NCI-H2196 (cell line): Measurements from ENCODE around the gene RASGEF1B.
A peak's percentile ranks its signal among the peaks of the same experiment; 100 is the strongest.

Experiments used
- DNase-seq: peaks from one replicate; lab custom pipeline; 2025; ENCODE audit not compliant: unreplicated experiment; lab: John Stamatoyannopoulos, UW

Gene RASGEF1B

DNA sequence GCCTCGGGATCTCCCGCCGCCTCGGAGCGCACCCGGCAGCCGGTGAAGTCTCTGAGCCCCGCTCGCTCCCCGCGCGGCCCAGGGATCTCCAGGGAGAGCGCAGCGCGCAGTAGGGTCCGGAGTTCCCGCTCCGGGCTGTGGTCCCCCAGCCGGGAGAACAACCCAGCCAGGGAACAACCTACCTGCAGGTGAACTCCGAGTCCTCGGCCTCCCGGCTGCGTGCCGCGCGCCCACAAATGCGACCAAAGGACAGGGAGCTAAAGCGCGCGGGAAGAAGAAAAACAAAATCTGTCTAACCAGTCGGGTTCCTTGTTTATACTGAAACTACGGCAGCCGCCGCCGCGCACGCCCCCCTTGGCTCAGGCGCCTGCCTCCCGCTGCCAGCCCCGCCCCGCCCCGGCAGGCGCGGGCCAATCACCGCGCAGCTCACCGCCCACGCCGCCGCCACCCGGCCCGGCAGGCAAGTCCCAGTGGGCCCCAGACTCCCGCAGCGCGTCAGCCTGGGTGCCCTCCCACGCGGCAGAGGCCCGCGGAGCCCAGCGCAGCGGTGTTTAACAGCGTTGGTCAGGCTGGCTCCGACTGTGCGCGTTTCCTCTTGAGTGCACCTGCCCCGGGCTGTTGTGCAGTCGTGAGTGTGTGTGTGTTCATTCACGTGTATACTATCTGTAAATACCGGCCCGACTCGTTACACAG lies at the start of gene RASGEF1B:
RASGEF1B (minus strand) TSS at position 320 of the 693 bp plus-strand sequence. CDS start 12,399 bp downstream, outside the sequence.
- peak; percentile 69 for DNase-seq

GRCh38 chr4:81519856-81520255 lies 48.1 kb upstream of the RASGEF1B start:
- no peak for DNase-seq

- DNase-seq, result no peak
These were observed 47.7 kb upstream of the RASGEF1B start for GRCh38 chr4:81519427-81519773.

DNA sequence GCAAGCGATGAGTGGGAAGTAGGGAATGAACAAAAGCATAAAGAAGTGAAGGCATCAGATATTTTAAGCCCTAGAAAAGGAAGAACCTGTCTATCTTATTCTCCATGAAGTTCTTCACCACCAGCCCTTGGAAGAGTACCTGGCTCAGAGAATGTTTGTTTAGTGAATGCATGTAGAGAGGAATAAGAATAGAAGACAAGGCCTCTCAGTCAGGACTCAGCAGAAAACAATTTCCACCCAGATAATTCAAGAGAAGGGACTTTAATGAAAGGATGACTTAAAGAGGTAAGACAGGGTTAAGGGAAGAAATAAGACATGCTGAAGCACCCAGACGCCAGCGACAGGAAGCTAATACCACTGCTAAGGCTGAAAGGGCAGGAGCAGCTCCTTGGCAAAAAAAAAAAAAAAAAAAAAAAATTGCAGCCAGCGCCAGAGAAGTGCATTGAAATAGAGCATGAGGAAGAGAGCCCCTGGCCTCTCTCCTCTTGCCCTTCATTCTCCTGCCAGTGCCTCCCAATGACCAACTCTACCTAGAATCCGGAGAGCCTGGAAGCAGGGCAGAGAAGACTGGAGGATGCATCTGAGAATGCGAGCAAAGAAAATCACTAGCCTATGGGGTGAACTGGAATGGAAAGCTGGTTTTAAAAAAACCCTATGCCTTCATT lies 47.2 kb upstream of the RASGEF1B start:
- no peak for DNase-seq

DNA sequence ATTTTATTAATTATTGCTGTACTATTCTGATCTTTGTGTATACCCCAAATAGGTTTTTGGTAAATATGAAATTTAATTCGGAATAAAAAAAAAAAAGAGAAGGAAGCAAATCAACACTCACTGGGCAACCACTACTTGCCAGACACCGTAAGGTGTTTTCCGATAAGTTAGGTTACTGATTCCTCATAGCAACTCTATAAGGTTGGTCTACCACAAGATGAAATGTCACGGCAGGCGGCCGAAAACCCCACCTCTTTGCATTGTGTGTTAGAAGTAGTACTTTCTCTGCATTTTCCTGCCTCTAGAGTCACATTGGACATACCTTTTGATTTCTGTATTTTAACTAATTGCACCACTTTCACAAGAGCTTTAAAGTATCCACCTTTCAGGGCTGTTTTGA lies 44.5 kb upstream of the RASGEF1B start:
- DNase-seq, result no peak

GRCh38 chr4:81512757-81513501 lies 41.2 kb upstream of the RASGEF1B start:
- DNase-seq, result no peak

GRCh38 chr4:81512001-81512756 lies 40.5 kb upstream of the RASGEF1B start:
- DNase-seq, result no peak

- DNase-seq, result no peak
These were observed 39.0 kb upstream of the RASGEF1B start for GRCh38 chr4:81510643-81511178.

- no peak for DNase-seq
These were observed 38.1 kb upstream of the RASGEF1B start for GRCh38 chr4:81509822-81510221.

- DNase-seq, result no peak
These were observed 37.5 kb upstream of the RASGEF1B start for GRCh38 chr4:81509191-81509590.

GRCh38 chr4:81508411-81509185 lies 36.9 kb upstream of the RASGEF1B start:
- no peak for DNase-seq

- DNase-seq, result no peak
These were observed 35.8 kb upstream of the RASGEF1B start for GRCh38 chr4:81507530-81507929.

DNA sequence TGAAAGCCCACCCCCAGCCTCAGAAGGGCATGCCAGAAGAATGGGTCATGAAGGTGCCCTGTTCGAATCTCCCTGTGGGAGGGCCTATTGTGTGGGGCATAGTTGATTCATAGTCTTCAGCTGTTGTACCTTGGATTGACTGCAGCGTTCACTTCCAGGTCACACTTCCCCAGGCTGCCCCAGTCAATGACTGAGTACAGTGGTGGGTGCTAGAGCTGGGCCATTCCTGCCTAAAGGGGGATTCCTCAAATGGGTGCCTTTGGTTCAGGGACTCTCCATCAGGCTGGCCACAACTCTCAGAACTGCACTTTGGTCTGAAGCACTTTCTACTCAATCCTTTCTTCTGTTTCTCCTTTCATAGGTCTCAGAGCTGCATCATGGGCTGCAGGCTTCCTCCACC lies 35.0 kb upstream of the RASGEF1B start:
- DNase-seq, result no peak

- DNase-seq, result no peak
These were observed 34.0 kb upstream of the RASGEF1B start for GRCh38 chr4:81505726-81506125.

DNA sequence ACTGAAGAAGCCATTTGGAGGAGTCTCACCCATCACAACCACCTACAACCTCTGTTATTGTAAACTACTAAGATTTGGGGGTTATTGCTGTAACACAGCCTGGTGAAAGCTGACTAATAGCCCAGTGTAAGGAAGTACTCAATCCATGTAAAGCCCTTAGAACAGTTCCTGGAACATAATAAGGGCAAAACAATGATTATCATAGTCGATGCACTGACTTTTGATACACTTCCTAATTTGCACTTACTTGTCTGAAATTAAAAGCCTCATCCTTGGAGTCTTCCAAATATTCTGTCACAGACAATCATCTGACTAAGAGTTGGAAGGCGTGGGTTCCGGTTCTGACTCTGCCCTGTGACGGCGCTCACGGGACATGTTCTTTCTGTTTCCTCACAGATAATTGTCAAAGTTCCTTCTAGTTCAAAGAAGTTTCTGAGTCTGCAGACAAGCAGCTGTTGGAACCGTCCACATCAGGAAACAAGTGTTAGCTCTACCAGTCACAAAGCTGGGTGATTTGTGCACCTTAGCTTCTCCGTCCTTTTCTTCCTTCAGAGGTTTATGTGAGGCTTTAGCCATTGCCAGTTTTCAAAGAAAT lies 33.4 kb upstream of the RASGEF1B start:
- DNase-seq, result no peak

DNA sequence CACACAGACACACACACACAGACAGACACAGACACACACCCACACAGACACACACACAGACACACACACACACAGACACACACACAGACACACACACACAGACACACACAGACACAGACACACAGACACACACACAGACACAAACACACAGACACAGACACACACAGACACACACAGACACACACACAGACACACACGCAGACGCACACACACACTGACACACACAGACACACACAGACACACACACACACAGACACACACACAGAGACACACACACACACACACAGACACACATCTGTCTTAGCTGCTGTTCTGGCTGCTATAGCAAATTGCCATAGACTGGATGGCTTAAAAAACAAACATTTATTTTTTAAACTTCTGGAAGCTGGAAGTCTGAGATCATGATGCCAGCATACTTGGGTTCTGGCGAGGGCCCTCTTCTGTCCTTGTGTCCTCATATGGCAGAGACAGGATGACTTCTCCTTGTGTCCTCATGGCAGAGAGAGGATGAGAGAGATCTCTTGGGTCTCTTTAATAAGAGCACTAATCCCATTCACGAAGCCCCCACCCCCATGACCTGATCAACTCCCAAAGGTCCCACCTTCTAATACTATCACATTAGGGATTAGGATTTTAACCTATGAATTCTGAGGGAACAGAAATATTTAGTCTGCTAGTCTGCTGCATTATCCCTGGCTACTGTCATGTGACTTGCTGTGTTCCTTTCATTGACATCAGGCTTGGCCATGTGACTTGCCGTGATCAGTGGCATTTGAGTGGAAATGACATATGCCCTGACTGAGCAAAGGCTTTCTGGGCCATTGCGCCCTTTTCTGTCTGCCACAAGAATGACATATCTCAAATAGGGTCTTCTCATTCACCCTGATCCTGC lies 32.7 kb upstream of the RASGEF1B start:
- DNase-seq, result no peak

DNA sequence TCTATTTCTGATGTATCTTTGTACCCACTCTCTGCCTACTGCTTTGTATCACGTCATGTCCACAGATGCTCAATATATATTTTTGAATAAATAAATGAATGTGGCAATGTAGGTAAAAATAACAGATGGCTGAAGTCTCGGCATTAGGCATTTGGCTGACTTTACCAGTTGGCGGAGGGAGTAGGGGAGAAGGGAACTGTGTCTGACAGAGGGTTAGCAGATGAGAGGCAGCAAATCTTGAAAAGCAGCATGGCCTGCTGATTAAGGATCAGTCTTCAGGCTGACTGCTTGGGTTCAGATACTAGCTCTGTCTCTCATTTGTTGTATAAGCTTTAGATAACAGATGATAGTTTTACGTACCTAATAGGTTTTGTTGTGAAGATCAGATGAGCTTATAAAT lies 31.9 kb upstream of the RASGEF1B start:
- DNase-seq, result no peak

DNA sequence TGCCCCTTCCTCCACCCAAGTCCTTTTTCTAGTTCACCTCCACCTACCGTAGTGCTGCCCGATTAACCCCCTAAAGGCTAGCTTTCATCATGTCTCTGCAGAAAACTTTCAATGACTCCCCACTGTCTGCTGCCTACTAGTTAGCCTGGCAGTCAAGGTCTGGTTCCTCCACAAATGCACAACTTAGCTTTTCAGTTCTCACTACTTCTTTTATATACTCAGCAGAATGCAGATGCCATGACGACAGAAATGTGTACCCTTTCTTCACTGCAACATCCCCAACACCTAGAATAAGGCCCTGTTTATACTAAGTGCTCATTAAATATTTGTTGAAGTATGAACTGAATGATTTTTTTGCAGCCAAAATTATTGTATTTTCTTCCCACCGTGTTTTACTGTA lies 30.9 kb upstream of the RASGEF1B start:
- DNase-seq, result no peak

DNA sequence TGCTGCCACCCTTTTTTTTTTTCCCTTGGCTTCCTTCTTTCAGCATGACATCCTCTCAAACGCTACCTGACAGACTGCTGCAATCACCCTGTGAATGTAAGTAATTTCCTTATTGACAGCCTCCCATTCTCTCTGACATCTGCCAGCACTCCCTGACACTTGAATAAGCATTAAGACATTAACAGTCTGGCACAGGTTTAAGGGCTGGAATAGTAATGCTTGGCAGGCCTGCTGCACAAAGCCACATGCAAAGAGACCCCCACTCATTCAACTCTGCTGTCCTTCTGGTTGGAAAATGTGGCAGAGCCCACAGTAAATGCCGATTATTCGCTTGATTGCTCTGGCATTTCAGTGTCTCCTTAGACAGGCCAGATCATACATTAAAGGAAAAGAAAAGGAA lies 28.1 kb upstream of the RASGEF1B start:
- no peak for DNase-seq
